Activated naive CD8-positive, alpha-beta T cell treated with anti-CD3 and anti-CD28 coated beads for 36 hours (primary cell): Measurements from ENCODE around the gene FPR3. TPM values are rescaled to one million over a fixed set of nuclear protein-coding genes. Genes with fewer than 3 reads are reported as not detected.
"Not testable (repeated sequence)": the region's sequence is repeated elsewhere in the genome, so short reads cannot be mapped to it uniquely, and the experiment has no call there.

Source experiments
- DNase-seq: peaks from one replicate; pipeline ENCODE4 v3.0.0; 2021
- H3K27ac Mint-ChIP-seq: one replicate; pipeline ENCODE4 v1.8.0; 2022; ENCODE audit warnings: mild to moderate bottlenecking, moderate library complexity, mixed read lengths
- H3K27me3 Mint-ChIP-seq: one replicate; pipeline ENCODE4 v1.8.0; 2022; ENCODE audit warnings: mild to moderate bottlenecking, mixed read lengths
- H3K36me3 Mint-ChIP-seq: one replicate; pipeline ENCODE4 v1.8.0; 2021; ENCODE audit warnings: mild to moderate bottlenecking, mixed read lengths
- H3K4me1 Mint-ChIP-seq: one replicate; pipeline ENCODE4 v1.8.0; 2021; ENCODE audit warnings: mixed read lengths
- H3K4me3 Mint-ChIP-seq: one replicate; pipeline ENCODE4 v1.8.0; 2022; ENCODE audit warnings: mild to moderate bottlenecking, moderate library complexity, mixed read lengths
- H3K9me3 Mint-ChIP-seq: one replicate; pipeline ENCODE4 v1.8.0; 2022; ENCODE audit warnings: mixed read lengths
- total RNA-seq, 2 experiments: library from RNA; stranded (reverse); gene quantifications; one replicate each; pipeline ENCODE4 v1.2.3, GENCODE V29; 2021

FPR3 gene
- total RNA-seq, 2 experiments from 2014 or later, result not detected

GRCh38 chr19:51797480-51797879 is 2.5 kb downstream of the FPR3 start:
- Mint-ChIP-seq H3K36me3 (no peaks in the 10 kb centered on the region), H3K9me3 (no peaks in the 10 kb centered on the region), H3K27me3 (peaks cover 20% of the 10 kb centered on the region), H3K4me3 (no peak overlapping the region), H3K27ac (no peak overlapping the region), H3K4me1 (no peaks in the 10 kb centered on the region)
- DNase-seq, result no peak

GRCh38 chr19:51798062-51798461 is 3.1 kb downstream of the FPR3 start:
- no peak overlapping the region for H3K4me3 Mint-ChIP-seq
- H3K27ac Mint-ChIP-seq, result no peak overlapping the region
- H3K27me3 Mint-ChIP-seq, result peaks cover 21% of the 10 kb centered on the region
- no peak for DNase-seq
- no peaks in the 10 kb centered on the region for H3K9me3 Mint-ChIP-seq
- H3K4me1 Mint-ChIP-seq, result no peaks in the 10 kb centered on the region
- H3K36me3 Mint-ChIP-seq, result no peaks in the 10 kb centered on the region

GRCh38 chr19:51799034-51799773 is 4.2 kb downstream of the FPR3 start:
- Mint-ChIP-seq H3K27ac (no peak overlapping the region), H3K9me3 (no peaks in the 10 kb centered on the region), H3K27me3 (peaks cover 24% of the 10 kb centered on the region), H3K4me3 (no peak overlapping the region), H3K4me1 (no peaks in the 10 kb centered on the region), H3K36me3 (no peaks in the 10 kb centered on the region)
- DNase-seq, result no peak

GRCh38 chr19:51799774-51800472 is 5.0 kb downstream of the FPR3 start:
- Mint-ChIP-seq H3K4me3 (no peak overlapping the region), H3K36me3 (no peaks in the 10 kb centered on the region), H3K4me1 (no peaks in the 10 kb centered on the region), H3K9me3 (no peaks in the 10 kb centered on the region), H3K27me3 (peaks cover 22% of the 10 kb centered on the region), H3K27ac (no peak overlapping the region)
- no peak for DNase-seq

- Mint-ChIP-seq H3K27me3 (peaks cover 21% of the 10 kb centered on the region), H3K4me1 (no peaks in the 10 kb centered on the region), H3K36me3 (no peaks in the 10 kb centered on the region), H3K27ac (no peak overlapping the region), H3K4me3 (no peak overlapping the region), H3K9me3 (no peaks in the 10 kb centered on the region)
- no peak for DNase-seq
Measured at GRCh38 chr19:51800473-51801244, 5.7 kb downstream of the FPR3 start.

GRCh38 chr19:51802775-51803174 is 7.8 kb downstream of the FPR3 start:
- Mint-ChIP-seq H3K4me3 (no peak overlapping the region), H3K27me3 (peaks cover 10% of the 10 kb centered on the region), H3K9me3 (no peaks in the 10 kb centered on the region), H3K4me1 (no peaks in the 10 kb centered on the region), H3K27ac (no peak overlapping the region), H3K36me3 (no peaks in the 10 kb centered on the region)
- DNase-seq, result no peak

GRCh38 chr19:51803519-51803918 is 8.6 kb downstream of the FPR3 start:
- Mint-ChIP-seq H3K27ac (no peak overlapping the region), H3K27me3 (peaks cover 7% of the 10 kb centered on the region), H3K36me3 (no peaks in the 10 kb centered on the region), H3K9me3 (no peaks in the 10 kb centered on the region), H3K4me1 (no peaks in the 10 kb centered on the region), H3K4me3 (no peak overlapping the region)
- no peak for DNase-seq

GRCh38 chr19:51803967-51804366 is 9.0 kb downstream of the FPR3 start:
- Mint-ChIP-seq H3K4me1 (no peaks in the 10 kb centered on the region), H3K9me3 (no peaks in the 10 kb centered on the region), H3K27me3 (peaks cover 7% of the 10 kb centered on the region), H3K4me3 (no peak overlapping the region), H3K36me3 (no peaks in the 10 kb centered on the region), H3K27ac (no peak overlapping the region)
- no peak for DNase-seq

- H3K4me1 Mint-ChIP-seq, H3K36me3 Mint-ChIP-seq, H3K4me3 Mint-ChIP-seq, DNase-seq, H3K9me3 Mint-ChIP-seq, H3K27me3 Mint-ChIP-seq, H3K27ac Mint-ChIP-seq: not testable (repeated sequence)
Measured at GRCh38 chr19:51804789-51805188, 9.8 kb downstream of the FPR3 start.

- not testable (repeated sequence) for H3K4me1 Mint-ChIP-seq, H3K36me3 Mint-ChIP-seq, DNase-seq, H3K4me3 Mint-ChIP-seq, H3K27ac Mint-ChIP-seq, H3K27me3 Mint-ChIP-seq, H3K9me3 Mint-ChIP-seq
Measured at GRCh38 chr19:51805396-51805795, 10.4 kb downstream of the FPR3 start.

GRCh38 chr19:51806571-51806970 is 11.6 kb downstream of the FPR3 start:
- not testable (repeated sequence) for H3K4me1 Mint-ChIP-seq, H3K9me3 Mint-ChIP-seq, H3K4me3 Mint-ChIP-seq, DNase-seq, H3K36me3 Mint-ChIP-seq, H3K27me3 Mint-ChIP-seq, H3K27ac Mint-ChIP-seq

- no peak for DNase-seq
Measured at GRCh38 chr19:51807111-51807701, 12.2 kb downstream of the FPR3 start.

GRCh38 chr19:51807925-51808324 is 13.0 kb downstream of the FPR3 start:
- DNase-seq, result no peak
- H3K9me3 Mint-ChIP-seq, result peaks cover 2% of the 10 kb centered on the region

More at GRCh38 chr19:51807111-51807701, 12.2 kb downstream of the FPR3 start:
- H3K4me3 Mint-ChIP-seq, result no peak overlapping the region
- no peaks in the 10 kb centered on the region for H3K36me3 Mint-ChIP-seq
- H3K4me1 Mint-ChIP-seq, result no peaks in the 10 kb centered on the region
- H3K27me3 Mint-ChIP-seq, result peaks cover 7% of the 10 kb centered on the region
- H3K27ac Mint-ChIP-seq, result no peak overlapping the region
- H3K9me3 Mint-ChIP-seq, result peaks cover 2% of the 10 kb centered on the region

GRCh38 chr19:51808333-51808986 is 13.5 kb downstream of the FPR3 start:
- Mint-ChIP-seq H3K36me3 (no peaks in the 10 kb centered on the region), H3K4me1 (no peaks in the 10 kb centered on the region), H3K9me3 (peaks cover 4% of the 10 kb centered on the region), H3K27ac (no peak overlapping the region), H3K27me3 (peaks cover 3% of the 10 kb centered on the region), H3K4me3 (no peak overlapping the region)
- no peak for DNase-seq

More at GRCh38 chr19:51807925-51808324, 13.0 kb downstream of the FPR3 start:
- Mint-ChIP-seq H3K36me3 (no peaks in the 10 kb centered on the region), H3K4me3 (no peak overlapping the region), H3K4me1 (no peaks in the 10 kb centered on the region), H3K27me3 (peaks cover 7% of the 10 kb centered on the region), H3K27ac (no peak overlapping the region)

GRCh38 chr19:51809787-51810186 is 14.8 kb downstream of the FPR3 start:
- no peak for DNase-seq
- Mint-ChIP-seq H3K27ac (no peak overlapping the region), H3K9me3 (peaks cover 9% of the 10 kb centered on the region), H3K36me3 (peaks cover 5% of the 10 kb centered on the region), H3K27me3 (peaks cover 3% of the 10 kb centered on the region), H3K4me3 (no peak overlapping the region), H3K4me1 (no peaks in the 10 kb centered on the region)
